GM10248 (cell line): Measurements from ENCODE around the gene TMEM126A.

Experiments
- CTCF ChIA-PET: fragments of 300-600 bp; sonication (Branson Sonifier 250); formaldehyde crosslinking; extraction: SDS; loops from one replicate; lab custom pipeline; 2021; ENCODE audit warnings: antibody characterized with exemption; lab: Yijun Ruan, JAX
- POLR2A ChIA-PET: fragments of 350-650 bp; sonication (Branson Sonifier 250); formaldehyde crosslinking; extraction: SDS; loops from one replicate; lab custom pipeline; 2020; ENCODE audit warnings: antibody characterized with exemption; lab: Yijun Ruan, JAX
- DNase-seq: peaks from one replicate; pipeline ENCODE4 v3.0.0; 2012; ENCODE audit errors: extremely low spot score
- CTCF ChIP-seq: IDR thresholded peaks from 2 replicates; pipeline ENCODE4 v1.5.1; 2012; ENCODE audit warnings: mild to moderate bottlenecking, low read depth; ENCODE audit errors: extremely low read depth, missing control alignments, control extremely low read depth

The TMEM126A gene

DNA sequence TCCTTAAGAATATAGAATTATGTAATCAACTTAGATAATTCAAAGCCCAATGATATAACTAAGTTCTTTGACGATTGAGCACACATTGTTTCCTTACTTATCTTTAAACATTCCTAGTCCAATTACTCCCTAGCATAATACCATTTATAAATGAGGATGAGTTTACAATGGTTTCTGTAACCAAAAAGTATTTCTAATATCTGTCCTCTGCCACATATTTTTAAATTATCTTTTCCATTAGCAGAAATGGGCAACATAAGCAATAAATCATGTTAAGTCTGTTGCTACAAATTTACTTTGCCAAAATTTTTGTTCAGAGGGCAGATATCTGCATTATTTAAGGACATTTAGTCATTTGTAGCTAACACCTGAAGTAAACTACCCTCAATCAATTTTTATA is 10.4 kb downstream of the TMEM126A start:
- no peak for TF ChIP-seq CTCF
- CTCF ChIA-PET, result interaction anchor here (1.3 to 2.8 kb wide), 2 partner anchors 10 to 30 kb away, joined by 3 to 16 read pairs; partner anchors contain the start of genes TMEM126A and TMEM126B
- POLR2A ChIA-PET, result no interaction called here
- DNase-seq, result no peak

GRCh38 chr11:85661972-85662664 is 14.4 kb downstream of the TMEM126A start:
- ChIA-PET POLR2A (no interaction called here), CTCF (no interaction called here)
- TF ChIP-seq CTCF, result no peak
- no peak for DNase-seq

DNA sequence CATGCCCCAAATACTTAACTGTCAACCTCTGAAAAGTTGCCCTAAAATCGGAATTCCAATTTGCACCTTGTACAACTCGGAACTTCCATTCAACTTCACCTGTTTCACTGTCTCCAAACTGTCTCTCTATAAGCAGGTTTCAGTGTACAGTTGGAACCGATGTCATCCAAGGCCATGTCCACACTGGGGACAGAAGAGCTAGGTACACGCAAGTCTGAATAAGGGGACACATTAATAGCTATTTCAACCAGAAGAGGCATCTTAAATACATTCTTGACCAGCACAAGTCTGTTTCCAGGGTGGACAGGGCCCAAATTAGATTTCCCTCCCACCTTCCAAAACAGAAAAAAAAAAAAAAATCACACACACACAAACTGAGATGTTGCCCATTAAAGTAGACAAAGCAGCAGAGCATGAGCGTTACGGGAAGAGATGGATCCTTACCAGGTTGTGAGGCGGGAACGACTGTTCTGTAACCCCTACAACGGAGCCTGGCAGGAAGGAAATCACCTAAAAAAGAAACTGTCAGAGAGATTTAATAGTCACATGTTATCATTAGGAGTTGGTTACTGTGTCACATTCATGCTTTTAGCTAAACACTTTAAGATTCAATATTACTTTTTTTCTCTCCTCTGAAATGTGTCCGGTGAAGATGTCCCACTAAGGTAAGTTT is 15.4 kb downstream of the TMEM126A start:
- CTCF ChIA-PET, result interaction anchor here (1.0 to 2.9 kb wide), 7 partner anchors 8 to 32 kb away, joined by 3 to 27 read pairs (median 4); partner anchors contain the start of gene TMEM126A
- POLR2A ChIA-PET, result interaction anchor here (0.7 to 2.7 kb wide), 2 partner anchors 16 to 17 kb away, joined by 4 to 11 read pairs; partner anchors contain the start of gene TMEM126A
- DNase-seq, result no peak
- TF ChIP-seq CTCF, result no peak

DNA sequence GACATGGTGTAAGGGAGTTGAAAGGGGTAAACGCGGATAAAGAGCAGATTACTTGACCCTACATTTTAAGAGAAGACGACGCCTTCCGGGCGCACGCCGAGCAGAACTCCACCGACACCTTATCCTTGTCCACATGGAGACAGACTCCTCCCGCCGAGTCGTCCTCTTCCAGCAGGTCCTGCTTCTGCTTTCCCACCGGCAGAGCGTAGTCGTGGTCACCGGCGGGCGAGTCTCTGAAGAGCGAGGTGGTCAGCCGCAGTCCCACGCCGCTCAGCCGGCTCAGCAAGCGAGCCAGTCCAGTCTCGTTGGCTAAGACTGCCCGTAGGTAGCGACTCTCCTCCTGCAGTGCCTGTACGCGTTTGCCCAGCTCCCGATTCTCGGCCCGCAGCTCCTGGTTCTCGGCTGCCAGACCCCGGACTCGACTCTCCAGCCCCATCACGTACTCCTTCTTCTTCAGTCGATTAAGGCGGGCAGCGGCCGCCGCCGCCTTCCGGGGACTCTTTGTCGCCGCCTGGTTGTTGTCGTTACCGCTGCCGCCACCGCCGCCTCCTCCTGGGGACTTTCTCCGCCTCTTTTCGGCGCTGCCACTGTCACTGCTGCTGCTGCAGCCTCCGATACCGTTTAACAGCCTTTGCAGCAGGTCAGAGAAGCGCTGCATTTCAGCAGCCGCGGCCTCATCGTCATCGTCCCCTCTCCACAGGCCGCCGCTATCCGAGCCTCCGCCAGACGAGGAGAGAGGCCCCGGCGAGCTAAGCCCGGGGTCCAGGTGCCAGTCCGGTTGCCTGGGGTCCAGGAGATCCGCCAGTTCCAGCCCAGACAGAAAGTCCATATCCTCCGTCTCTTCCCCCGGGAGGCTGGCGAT is 16.2 kb downstream of the TMEM126A start:
- ChIA-PET CTCF (interaction anchor here (1.0 to 2.9 kb wide), 11 partner anchors 9 to 36 kb away, joined by 3 to 27 read pairs (median 4); partner anchors contain the start of genes TMEM126A and TMEM126B), POLR2A (interaction anchor here (0.6 to 2.7 kb wide), 2 partner anchors 15 to 16 kb away, joined by 8 to 11 read pairs; partner anchors contain the start of gene TMEM126A)
- DNase-seq, result peak; percentile 82
- TF ChIP-seq CTCF, result peak; percentile 51

GRCh38 chr11:85664615-85665481 is 17.1 kb downstream of the TMEM126A start, which contains the start of gene CREBZF:
CREBZF (minus strand) TSS chr11:85665129; CDS start chr11:85664875, 254 bp downstream.
- TF ChIP-seq CTCF, result no peak
- CTCF ChIA-PET, result interaction anchor here (0.6 to 2.9 kb wide), 7 partner anchors 12 to 37 kb away, joined by 3 to 27 read pairs (median 4); partner anchors contain the start of genes TMEM126A and TMEM126B
- POLR2A ChIA-PET, result interaction anchor here (0.6 to 2.7 kb wide), 2 partner anchors 16 to 17 kb away, joined by 8 to 11 read pairs; partner anchors contain the start of gene TMEM126A
- peak; percentile 93 for DNase-seq
